HG03571 (cell line): Measurements from ENCODE around the gene TMEM219.

Source experiments
- ATAC-seq: cut with Tn5 transposase; IDR thresholded peaks from one replicate; pipeline ENCODE4 v1.9.1; 2021; ENCODE audit not compliant: unreplicated experiment

The TMEM219 gene

GRCh38 chr16:29994600-29995323 is 32.9 kb downstream of the TMEM219 start:
- ATAC-seq = no peak

- peak; percentile 29 for ATAC-seq
Observed at GRCh38 chr16:29995324-29995910, 33.5 kb downstream of the TMEM219 start, which contains the start of gene HIRIP3. Gene HIRIP3, minus strand, starts transcription at chr16:29995617. Its CDS starts 12 bp downstream, at chr16:29995605.

- ATAC-seq = peak; percentile 78
Observed at GRCh38 chr16:29995911-29996765, 34.3 kb downstream of the TMEM219 start, which contains the start of gene INO80E. Gene INO80E, plus strand, starts transcription at chr16:29996241. Its CDS starts 70 bp downstream, at chr16:29996311.

GRCh38 chr16:29996766-29997250 is 34.9 kb downstream of the TMEM219 start:
- no peak for ATAC-seq

- ATAC-seq = no peak
Observed at GRCh38 chr16:29999605-30000004, 37.7 kb downstream of the TMEM219 start.

GRCh38 chr16:30000735-30001631 is 39.1 kb downstream of the TMEM219 start:
- no peak for ATAC-seq

GRCh38 chr16:30002614-30003346 is 40.9 kb downstream of the TMEM219 start:
- no peak for ATAC-seq

GRCh38 chr16:30003670-30004423 is 42.0 kb downstream of the TMEM219 start:
- no peak for ATAC-seq

- no peak for ATAC-seq
Observed at GRCh38 chr16:30004424-30004776, 42.5 kb downstream of the TMEM219 start.

GRCh38 chr16:30004811-30005242 is 42.9 kb downstream of the TMEM219 start:
- ATAC-seq = no peak

GRCh38 chr16:30005341-30006094 is 43.6 kb downstream of the TMEM219 start:
- no peak for ATAC-seq

- no peak for ATAC-seq
Observed at GRCh38 chr16:30006095-30006473, 44.2 kb downstream of the TMEM219 start.

GRCh38 chr16:30006659-30007377 is 44.9 kb downstream of the TMEM219 start:
- no peak for ATAC-seq

GRCh38 chr16:30007378-30007895 is 45.6 kb downstream of the TMEM219 start:
- ATAC-seq = no peak

GRCh38 chr16:30009085-30009862 is 47.4 kb downstream of the TMEM219 start:
- no peak for ATAC-seq

- no peak for ATAC-seq
Observed at GRCh38 chr16:30009990-30010843, 48.3 kb downstream of the TMEM219 start.
